Measurements from ENCODE around the gene MGLL.

MGLL gene

DNA sequence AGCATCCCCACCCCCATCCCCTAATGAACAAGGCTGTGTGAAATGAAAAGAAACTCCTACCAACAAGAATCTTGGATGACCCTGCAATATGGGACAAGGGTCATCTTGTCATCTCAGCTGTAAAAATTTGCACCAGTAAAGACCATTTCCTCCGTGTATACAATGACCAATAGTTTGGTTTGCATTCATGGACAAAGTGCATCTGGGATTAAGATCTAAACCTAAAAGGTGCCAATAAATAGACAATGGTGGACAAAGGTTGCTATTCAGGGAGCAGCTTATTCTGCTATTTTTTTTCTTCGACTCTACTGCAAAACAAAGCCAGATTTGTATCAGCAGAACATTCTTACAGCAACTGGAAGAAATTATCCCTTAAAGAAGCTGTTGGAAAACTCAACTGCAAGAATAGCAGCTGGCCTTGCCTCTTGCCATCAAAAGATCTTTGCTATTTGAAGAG, 8.0 kb downstream of the MGLL start:
- DNase-seq (ENCODE audit: low read depth, low spot score): no peak

DNA sequence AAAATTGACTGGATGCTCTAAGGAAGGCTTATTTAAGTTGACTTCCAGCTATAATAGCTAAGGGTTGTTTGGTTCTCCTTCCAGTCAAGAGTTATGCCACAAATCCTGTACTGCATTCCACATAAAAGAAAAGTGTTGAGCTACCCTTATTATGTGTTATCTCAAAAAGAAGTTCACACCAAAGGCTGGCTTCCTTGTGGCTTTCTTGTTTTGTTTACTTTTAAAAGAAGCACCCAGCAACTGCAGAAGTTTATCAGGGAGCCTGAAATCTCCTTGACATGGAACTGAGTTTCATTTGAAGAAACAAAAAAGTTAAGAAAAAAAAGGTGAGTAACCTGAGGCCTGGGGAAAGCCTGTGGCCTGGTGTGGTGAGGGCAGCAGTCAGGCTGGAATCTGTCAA, 10.2 kb downstream of the MGLL start:
- no peak for DNase-seq (ENCODE audit: low read depth, low spot score)

DNA sequence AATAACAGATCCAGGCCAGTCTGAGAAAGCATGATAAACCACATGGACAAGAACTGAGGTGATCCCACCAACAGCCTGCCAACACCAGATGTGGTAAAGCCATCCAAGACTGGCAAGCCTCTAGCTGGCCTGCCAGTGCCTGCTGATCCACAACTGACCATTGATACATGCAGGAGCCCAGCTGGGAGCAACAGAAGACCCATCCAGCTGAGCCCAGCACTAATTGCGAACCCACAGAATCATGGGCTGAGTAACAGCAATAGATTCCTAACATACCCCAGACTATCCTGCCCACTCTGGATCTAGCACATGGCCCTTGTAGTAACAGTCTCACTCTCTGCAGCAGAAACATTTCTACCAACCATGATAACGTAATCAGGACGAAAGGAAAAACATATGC, 10.6 kb downstream of the MGLL start:
- no peak for DNase-seq (ENCODE audit: low read depth, low spot score)

DNA sequence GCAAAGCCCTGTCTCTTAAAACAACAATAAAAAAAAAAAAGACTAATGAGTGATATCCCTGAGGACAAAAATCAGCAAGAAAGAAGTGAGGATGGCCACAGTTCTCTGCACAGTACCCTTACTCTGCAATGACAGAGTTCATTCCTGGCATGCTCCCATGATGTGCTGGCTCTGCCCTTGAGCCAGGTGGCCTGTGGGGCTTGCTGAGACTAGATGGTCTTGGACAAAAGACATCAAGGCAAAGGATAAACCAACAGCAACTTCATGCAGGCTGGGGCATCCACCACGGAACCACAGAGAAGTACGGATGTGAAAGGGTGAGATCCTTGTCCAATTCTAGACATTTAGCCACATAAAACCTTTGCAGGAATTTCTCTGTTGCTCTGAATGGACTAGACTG, 12.7 kb downstream of the MGLL start:
- DNase-seq (ENCODE audit: low read depth, low spot score): no peak

DNA sequence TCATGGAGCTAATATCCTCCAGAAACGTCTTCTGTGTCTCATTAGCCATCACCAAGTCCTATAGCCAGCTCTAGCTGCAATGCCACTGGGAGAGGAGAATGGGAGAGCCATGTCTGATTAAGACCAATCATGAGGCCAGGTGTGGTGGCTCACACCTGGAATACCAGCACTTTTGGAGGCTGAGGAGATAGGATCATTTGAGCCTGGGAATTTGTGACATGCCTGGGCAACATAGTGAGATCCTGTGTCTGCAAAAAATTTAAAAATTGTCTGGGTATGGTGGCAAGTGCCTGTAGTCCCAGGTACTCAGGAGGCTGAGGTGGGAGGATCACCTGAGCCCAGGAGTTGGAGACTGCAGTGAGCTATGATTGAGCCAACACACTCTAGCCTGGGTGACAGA, 13.1 kb downstream of the MGLL start:
- no peak for DNase-seq (ENCODE audit: low read depth, low spot score)

DNA sequence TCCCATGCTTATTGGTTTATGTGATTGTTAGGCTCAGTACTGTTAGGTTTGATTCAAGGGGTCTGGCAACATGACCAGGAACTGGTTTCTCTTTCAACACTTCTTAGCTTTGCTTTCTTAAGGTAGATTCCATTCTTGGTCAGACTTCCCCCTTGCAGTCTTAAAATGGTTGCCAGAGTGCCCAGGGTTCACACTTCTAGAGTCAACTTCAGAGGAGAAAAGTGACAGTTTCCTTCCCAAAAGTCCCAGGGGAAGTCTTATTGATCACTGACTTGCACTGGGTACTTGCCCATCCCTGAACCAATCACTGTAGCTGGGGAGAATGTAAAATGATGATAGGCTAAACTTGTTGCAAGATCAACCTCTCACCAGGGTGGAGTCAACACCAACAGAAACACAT, 14.1 kb downstream of the MGLL start:
- no peak for DNase-seq (ENCODE audit: low read depth, low spot score)

DNA sequence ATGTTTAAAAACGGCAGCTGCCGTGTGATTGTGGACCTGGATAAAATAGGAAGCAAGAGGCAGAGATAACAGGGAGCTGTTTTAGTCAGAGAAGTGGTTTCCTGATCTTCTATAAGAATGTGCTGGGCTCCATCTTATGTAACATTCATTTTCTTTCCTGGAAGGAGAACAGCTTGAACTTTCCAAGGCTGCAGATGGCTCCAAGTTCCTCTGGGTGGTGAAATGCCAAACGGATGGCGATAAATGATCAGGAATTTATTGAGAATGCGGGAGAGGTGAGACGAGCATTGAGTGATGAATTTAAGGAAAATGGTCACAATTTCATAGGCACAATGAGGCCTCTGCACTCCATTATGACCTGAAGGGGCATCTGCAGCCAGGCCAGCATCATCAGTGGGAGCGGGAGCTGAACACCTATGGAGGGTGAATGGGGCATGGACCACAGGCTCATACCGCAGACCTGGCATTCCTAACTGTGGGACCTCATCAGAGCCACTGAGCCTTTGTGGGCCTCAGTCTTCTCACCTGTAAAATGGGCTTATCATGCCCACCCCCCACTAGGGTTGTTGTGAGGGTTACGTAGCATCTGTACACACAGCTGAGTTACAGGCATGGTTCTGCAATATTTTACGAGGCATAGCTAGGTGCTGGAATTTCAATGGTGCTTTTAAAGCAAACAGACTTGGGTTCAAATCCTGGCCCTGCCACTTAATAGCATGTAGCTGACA, 17.1 kb downstream of the MGLL start:
- DNase-seq (ENCODE audit: low read depth, low spot score): no peak

DNA sequence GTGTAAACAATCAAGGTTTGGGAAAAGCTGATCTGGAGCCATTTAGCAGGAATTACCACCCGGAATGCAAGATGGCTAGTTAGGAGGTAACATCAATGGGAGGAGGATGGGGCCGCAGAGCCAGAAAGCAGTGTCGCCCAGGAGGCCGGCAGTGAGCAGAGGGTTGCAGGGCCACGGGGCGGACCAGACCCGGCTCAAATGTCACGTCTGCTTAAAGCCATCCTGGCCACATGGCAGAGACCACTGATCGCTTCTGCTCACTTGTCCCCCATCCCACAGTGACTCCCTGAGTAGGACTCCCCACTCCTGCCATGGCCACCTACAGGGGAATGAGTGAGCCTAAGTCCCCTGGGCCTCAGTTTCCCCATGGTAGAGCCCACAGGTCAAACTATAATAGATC, 18.2 kb downstream of the MGLL start:
- DNase-seq (ENCODE audit: low read depth, low spot score): no peak

DNA sequence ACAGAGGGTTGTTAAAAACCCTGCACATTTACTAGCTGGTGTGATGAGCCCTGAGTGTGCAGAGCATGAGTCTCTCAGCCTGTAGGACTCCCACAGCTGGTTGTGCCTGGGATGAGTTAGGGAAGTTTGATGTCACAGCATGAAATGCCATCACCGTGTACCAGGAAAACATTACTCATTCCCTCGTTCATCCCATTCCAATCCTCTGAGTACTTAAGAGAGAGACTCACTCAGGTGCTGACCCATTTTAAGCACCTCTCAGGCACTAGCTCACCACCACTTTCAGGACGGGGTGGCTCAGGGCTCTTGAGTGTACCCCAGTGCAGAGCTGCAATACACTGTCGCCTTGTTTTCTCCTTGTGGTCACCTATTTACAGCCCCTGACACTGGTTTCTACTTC, 18.7 kb downstream of the MGLL start:
- DNase-seq (ENCODE audit: low read depth, low spot score): no peak

DNA sequence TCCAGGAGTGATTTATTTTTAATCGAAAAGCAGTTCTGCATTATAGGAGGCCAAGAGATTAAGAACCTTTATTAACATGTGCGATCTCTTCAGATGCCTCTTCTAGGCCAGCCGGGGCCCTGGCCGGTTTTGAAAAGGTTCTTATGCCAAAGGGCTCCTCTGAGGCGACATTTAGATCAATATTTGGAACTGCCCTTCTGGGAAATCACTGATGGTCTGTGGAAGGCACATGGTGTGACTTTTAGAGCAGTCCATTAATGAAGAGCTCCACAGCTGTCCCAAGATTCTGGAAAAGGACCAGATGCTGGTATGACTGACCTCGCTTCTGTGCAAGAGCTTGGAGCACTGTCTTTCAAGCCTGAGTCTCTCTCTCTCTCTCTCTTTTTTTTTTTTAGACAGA, 19.7 kb downstream of the MGLL start:
- no peak for DNase-seq (ENCODE audit: low read depth, low spot score)

DNA sequence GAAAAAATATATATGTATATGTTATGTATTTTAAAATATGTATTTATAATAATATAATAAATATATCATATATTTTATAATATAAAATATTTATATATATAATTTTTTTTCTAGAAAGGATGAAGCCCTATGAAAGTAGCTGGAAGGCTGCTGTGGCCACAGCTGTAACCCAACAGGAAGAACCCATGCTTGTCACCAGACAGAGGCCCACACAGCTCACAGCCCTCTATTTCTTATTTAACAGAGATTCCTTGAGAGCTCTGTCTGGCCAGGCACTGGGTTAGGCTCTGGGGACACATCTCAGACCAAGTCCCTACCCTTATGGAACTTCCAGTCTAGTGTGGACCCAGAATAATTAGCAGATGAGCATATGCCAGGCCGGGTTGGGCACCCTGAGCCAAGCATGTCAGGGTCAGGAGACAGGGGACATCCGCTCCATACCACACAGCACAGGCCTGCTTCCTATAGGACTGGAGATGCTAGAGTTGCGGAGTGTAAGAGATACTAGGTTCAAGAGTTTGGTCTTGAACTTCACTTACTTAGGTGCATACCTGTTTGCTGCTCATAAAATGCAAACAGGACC, 20.5 kb downstream of the MGLL start:
- no peak for DNase-seq (ENCODE audit: low read depth, low spot score)

DNA sequence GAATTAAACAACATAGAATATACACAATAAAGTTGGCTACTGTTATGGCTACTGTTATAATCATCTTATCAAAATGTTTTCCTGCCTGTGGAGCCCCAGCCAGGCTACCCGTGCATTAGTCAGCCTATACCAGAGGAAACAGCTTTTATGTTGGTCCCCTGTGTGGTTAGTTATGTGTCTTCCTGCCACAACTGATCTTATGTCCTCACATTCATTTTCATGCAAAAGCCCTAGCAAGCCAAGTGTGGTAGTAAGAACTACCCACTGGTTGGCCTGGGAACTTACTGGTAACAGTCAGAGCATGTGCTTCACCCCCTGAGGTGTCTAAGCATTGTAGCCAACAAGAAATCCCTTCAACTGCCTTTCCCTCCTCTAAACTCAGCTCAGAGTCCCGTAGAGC, 21.8 kb downstream of the MGLL start:
- DNase-seq (ENCODE audit: low read depth, low spot score): no peak

DNA sequence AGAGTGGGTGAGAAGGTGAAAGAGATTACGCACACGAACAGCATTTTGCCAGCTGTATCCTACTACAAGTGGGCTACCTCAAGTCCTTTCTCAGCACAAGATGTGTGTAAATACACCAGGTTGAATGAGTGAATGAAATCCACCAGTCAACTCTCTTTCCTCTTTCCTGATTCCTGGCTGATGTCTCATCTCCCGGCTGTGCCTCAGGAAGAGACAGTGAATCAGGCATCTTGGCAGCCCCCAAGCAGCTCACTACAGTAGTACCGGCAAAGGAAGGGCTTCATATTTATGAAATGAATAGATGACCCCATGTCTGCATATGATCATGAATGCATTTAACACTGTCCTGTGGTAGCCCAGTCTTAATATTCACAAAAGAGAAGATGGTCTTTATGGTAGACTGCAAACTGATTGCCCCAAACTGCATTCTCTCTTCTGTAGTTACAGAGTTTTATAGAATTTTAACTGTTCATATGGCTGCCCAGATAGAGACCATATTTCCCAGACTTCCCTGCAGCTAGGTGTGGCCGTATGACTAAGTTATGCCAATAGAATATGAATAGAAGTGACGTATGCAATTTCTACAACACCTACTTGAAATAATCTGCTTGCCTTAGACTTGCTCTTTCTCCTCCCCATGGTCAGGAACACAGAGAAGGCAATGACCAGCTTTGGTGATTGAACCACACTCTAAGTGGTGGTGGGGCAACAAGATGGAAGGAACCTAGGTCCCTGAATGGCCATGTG, 22.7 kb downstream of the MGLL start:
- DNase-seq (ENCODE audit: low read depth, low spot score): no peak

DNA sequence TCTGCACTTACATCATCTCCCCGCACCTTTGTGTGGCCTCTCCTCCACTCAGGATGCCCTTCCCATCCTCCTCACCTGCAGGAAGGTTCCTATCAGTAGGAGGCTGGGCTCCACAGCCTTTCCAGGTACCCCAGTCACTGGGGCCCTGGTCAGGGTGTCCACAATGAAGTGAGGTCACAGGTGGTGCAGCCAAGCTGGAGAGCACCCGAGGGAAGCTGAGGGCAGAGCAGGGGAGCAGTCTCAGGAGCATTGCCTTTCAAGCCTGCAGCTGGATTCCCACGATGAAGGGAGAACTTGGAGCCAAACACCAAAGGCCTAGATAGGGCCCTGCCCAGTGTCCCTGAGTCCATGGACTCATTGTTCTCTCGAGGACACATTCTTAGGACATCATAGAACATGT, 23.6 kb downstream of the MGLL start:
- no peak for DNase-seq (ENCODE audit: low read depth, low spot score)

DNA sequence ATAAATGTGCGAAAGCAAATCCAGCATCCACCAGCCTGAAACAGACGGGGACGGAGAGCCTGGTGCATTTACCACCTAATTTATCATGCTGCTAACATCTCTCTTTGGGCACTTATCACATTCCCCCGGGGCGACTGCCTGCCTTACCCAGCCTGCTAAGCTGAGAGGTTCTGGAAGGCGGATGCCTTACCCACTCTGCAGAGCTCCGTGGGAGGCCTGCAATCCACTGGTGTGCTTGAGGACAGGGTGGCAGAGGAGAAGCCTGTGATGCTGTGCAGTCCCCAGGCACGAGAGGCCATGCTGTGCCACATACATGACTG, 25.5 kb downstream of the MGLL start:
- DNase-seq (ENCODE audit: low read depth, low spot score): no peak

DNA sequence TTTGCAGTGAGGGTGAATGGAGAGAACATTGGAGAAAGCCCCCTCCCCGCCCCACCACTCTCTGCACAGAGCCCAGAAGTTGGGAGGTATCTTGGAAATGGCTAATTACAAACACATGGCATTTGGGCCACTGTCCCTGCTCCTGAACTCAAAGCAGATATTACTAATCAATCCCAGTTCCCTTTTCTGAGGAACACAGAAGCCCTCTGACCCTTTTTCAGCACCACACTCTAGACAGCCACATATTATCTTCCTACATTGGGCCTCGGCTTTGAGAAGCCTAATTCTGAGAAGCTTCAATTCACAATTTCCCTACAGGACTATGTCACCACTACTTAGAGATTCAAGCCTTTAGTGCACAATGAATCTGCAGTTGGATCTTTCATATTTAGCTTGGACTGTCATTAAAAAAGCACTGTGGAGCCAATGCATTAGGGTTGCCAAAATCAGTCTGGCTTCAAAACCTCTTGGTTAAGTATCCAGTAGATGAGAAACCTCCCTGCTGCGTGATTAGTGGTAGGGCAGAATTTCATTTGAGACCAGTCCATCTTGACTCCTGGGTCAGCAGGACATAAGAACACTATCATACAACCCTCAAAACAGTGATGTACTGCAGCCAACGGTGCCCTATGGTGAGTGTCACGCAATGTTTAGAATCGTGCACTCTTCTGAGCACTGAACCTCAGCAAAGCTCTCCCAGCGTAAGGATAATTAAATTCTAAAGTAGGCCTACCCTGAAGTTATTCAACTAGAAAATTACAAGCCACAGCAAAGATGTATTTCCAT, 26.1 kb downstream of the MGLL start:
- no peak for DNase-seq (ENCODE audit: low read depth, low spot score)

DNA sequence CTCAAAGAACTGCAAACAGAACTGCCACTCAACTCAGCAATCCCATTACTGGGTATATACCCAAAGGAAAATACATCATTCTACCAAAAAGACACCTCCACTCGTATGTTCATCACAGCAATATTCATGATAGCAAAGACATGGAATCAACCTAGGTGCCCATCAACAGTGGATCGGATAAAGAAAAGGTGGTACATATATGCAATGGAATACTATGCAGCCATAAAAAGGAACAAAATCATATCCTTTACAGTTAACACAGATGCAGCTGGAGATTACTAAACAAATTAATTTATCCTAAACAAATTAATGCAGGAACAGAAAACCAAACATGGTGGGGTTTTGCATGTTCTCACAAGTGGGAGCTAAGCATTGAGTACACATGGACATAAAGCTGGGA, 27.3 kb downstream of the MGLL start:
- no peak for DNase-seq (ENCODE audit: low read depth, low spot score)

DNA sequence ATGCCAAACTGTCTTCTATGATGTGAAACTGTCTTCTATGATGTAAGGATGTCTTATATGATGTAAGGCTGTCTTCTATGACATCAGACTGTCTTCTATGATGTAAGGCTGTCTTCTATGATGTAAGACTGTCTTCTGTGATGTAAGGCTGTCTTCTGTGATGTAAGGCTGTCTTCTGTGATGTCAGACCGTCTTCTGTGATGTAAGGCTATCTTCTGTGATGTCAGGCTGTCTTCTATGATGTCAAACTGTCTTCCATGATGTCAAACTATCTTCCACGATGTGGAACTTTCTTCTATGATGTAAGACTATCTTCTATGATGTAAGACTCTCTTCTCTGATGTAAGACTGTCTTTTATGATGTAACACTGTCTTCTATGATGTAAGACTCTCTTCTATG, 27.9 kb downstream of the MGLL start:
- no peak for DNase-seq (ENCODE audit: low read depth, low spot score)

DNA sequence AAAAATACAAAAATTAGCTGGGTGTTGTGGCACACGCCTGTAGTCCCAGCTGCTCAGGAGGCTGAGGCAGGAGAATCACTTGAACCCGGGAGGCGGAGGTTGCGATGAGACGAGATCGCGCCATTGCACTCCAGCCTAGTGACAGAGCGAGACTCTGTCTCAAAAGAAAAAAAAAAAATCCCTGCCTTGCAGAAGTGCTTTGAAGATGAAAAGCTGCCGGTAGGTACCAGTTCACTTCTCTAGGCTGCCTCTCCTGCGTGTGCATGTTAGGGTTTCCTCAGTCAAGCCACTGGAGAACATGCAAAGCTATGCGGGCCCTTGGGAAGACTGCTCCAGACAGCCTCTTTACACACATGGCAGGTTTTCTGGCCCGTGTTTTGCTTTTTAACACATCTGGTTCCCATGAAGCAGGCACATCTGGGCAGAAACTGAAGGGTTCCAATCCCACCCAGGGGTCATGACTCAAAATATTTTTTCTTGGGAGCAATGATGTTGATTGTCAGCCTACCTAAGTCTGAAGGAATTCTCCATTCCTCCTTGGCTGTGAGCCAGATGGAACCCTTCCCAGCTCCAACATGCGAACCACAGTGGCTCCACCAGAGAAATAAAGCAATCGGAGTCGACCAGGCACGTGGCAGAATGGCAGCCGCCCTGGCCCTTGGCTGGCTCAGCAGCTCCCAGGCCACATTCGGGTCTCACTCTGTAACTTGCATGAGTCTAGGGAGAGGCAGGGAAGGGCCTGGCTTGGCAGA, 29.6 kb downstream of the MGLL start:
- DNase-seq (ENCODE audit: low read depth, low spot score): no peak

DNA sequence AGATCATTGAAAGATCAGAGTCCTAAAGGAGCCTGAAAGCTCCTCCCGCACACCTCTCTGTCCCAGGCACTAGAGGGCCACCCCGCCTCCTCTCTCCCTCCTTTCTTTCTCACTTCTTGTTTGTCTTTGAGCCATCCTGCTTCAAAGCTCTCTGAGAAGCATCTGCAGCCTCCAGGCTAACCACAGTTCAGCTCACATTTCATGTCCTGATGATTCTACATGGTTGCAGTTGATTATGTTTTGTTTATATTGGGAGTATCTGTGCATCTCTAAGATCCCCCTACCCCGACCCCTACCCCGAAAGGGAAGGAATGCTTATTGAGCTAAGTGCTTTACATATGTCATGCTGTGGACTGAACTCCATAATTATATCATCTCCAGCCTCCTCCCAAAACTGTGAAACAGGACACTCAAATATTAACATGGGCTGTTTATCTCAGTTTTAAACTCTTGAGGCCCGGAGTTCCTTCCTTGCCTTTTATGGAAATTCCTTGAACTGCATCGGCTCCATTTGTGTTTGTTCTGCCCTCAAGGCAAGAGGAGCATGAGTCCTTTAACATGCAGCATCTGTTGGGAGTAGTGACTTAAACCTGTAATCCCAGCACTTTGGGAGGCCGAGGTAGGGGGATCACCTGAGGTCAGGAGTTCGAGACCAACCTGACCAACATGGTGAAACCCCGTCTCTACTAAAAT, 30.9 kb downstream of the MGLL start:
- DNase-seq (ENCODE audit: low read depth, low spot score): no peak

DNA sequence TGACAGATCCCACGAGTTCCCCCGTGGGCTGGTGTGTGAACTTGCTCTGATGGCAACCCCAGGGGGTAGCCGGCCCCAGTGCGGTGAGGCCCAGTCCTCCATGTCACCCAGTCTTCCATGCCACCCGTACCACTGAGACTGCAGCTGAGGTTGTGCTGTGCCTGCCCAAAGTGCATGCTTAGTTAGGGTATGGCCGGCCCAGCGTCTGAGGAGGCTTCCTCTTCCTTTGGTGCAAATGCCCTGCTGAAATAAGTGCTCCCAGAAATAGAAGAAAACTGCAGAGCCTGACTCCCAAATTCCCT, 31.5 kb downstream of the MGLL start:
- no peak for DNase-seq (ENCODE audit: low read depth, low spot score)
